ENCODE measurements around the gene NR2E3. TPM values are rescaled to one million over a fixed set of nuclear protein-coding genes. Genes with fewer than 3 reads are reported as not detected.

Gene NR2E3
- total RNA-seq, 1 experiment from 2014 or later: 0.31 TPM

DNA sequence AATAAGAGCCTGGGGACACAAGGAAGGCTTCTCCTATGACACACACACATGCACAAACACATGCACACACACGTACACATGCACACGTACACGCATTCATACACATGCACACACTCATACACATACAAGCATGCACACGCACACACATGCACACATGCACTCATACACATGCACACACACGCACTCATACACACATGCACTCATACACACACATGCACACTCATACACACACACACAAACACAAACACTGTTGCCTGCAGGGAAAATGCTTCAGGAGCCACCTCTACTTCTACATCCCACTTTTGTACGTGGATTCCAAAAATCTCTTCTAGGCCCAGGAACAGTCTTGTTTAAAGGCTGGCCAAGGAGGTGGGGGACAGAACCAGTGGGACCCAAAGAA is 20.7 kb upstream of the NR2E3 start:
- H3K4me2 ChIP-seq (ENCODE audit: insufficient read depth, insufficient read length, low read length): no peak overlapping the region
- no peak overlapping the region for H2BK15ac ChIP-seq (ENCODE audit: low read depth, low read length)
- DNase-seq: no peak
- no peak overlapping the region for H3K4me3 Mint-ChIP-seq
- H3K23me2 ChIP-seq (ENCODE audit: insufficient read length, low read depth, low read length, poor library complexity, severe bottlenecking): no peaks in the 10 kb centered on the region
- no peak overlapping the region for H3K56ac ChIP-seq (ENCODE audit: insufficient read length, low read depth, low read length)
- H4K5ac ChIP-seq (ENCODE audit: insufficient read length, low read depth, low read length): peak overlapping the region; percentile 11
- H4K91ac ChIP-seq (ENCODE audit: insufficient read length, low read depth, low read length): no peak overlapping the region
- no peaks in the 10 kb centered on the region for H3K79me1 ChIP-seq (ENCODE audit: insufficient read depth, low read depth, low read length, poor library complexity, severe bottlenecking)
- no peaks in the 10 kb centered on the region for H3K9me3 ChIP-seq (ENCODE audit: control insufficient read depth, low read depth, low read length)
- TF ChIP-seq, protein P1, sequence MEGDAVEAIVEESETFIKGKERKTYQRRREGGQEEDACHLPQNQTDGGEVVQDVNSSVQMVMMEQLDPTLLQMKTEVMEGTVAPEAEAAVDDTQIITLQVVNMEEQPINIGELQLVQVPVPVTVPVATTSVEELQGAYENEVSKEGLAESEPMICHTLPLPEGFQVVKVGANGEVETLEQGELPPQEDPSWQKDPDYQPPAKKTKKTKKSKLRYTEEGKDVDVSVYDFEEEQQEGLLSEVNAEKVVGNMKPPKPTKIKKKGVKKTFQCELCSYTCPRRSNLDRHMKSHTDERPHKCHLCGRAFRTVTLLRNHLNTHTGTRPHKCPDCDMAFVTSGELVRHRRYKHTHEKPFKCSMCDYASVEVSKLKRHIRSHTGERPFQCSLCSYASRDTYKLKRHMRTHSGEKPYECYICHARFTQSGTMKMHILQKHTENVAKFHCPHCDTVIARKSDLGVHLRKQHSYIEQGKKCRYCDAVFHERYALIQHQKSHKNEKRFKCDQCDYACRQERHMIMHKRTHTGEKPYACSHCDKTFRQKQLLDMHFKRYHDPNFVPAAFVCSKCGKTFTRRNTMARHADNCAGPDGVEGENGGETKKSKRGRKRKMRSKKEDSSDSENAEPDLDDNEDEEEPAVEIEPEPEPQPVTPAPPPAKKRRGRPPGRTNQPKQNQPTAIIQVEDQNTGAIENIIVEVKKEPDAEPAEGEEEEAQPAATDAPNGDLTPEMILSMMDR (conservative IDR thresholded peaks at IDR 0.05): no peak
- H2BK5ac ChIP-seq (ENCODE audit: insufficient read length, low read length): no peak overlapping the region
- H3K14ac ChIP-seq (ENCODE audit: insufficient read depth, low read length): no peak overlapping the region
- H3K79me2 ChIP-seq (ENCODE audit: insufficient read depth, low read length): no peaks in the 10 kb centered on the region; the same call in 1 of the 2 replicates
- no peaks in the 10 kb centered on the region for H3K27me3 ChIP-seq (ENCODE audit: insufficient read depth, low read length)
- H2BK12ac ChIP-seq (ENCODE audit: insufficient read length, low read depth, low read length): no peak overlapping the region
- no peak overlapping the region for H3K27ac Mint-ChIP-seq
- H3K9me3 Mint-ChIP-seq: no peaks in the 10 kb centered on the region
- no CpG with 5 or more reads among the region's 6 CpGs for WGBS (ENCODE audit: extremely low coverage, insufficient read length, low lambda C conversion rate)
- no peak overlapping the region for H3K9ac ChIP-seq (ENCODE audit: extremely low read depth, insufficient read length, low read length)
- peak overlapping the region; percentile 10 for H4K8ac ChIP-seq (replicated peaks; ENCODE audit: insufficient read length, low read depth, low read length)
- no peak overlapping the region for H3K27ac ChIP-seq (ENCODE audit: insufficient read length, low read depth, low read length)
- H3K23ac ChIP-seq (ENCODE audit: insufficient read length, low read depth, low read length): no peak overlapping the region
- no peak overlapping the region for H3K4ac ChIP-seq (ENCODE audit: low read depth, low read length)
- no peaks in the 10 kb centered on the region for H3K4me1 Mint-ChIP-seq
- H3K36me3 Mint-ChIP-seq (ENCODE audit: insufficient read depth in 1 of 3, low read depth in 3 of 3): no peaks in the 10 kb centered on the region; a peak in 1 of 7 replicates
- no peak overlapping the region for H3K18ac ChIP-seq (ENCODE audit: insufficient read length, low read depth, low read length)
- H2BK20ac ChIP-seq (ENCODE audit: low read depth, low read length, poor library complexity, severe bottlenecking): no peak overlapping the region
- H3T11ph ChIP-seq (ENCODE audit: low read length): no peak overlapping the region
- no peak overlapping the region for H2BK120ac ChIP-seq (ENCODE audit: low read depth, low read length, poor library complexity, severe bottlenecking)
- H3K4me1 ChIP-seq (ENCODE audit: insufficient read depth, low read length): no peaks in the 10 kb centered on the region
- no peaks in the 10 kb centered on the region for H4K20me1 ChIP-seq (ENCODE audit: control insufficient read depth, insufficient read depth, insufficient read length)
- H2AFZ ChIP-seq (ENCODE audit: low read length): no peak overlapping the region
- H3K27me3 Mint-ChIP-seq (ENCODE audit: low read depth): peaks cover 3% of the 10 kb centered on the region
- no peak overlapping the region for H2AK5ac ChIP-seq (ENCODE audit: insufficient read length, low read length)
